GM12878 (cell line): ENCODE data around the gene AFMID. TPM values are rescaled to one million over a fixed set of nuclear protein-coding genes. Genes with fewer than 3 reads are reported as not detected.
A peak's percentile ranks its signal among the peaks of the same experiment; 100 is the strongest.

Experiments used
- ATAC-seq: fragments of 200-7000 bp; cut with Tn5 transposase; 3 replicates; pipeline ENCODE4 v1.9.1; 2020; ENCODE audit warnings: mild to moderate bottlenecking, moderate library complexity
- BruUV-seq: library from RNA; stranded (reverse); fragments of 400-500 nt; replicated peaks from 2 replicates; lab custom pipeline; 2021; lab: Mats Ljungman, UMichigan
- CTCF ChIA-PET: fragments of 300-600 bp; sonication (Branson Sonifier 250); formaldehyde crosslinking; extraction: SDS; loops from one replicate; lab custom pipeline; 2021; ENCODE audit warnings: inconsistent platforms; lab: Yijun Ruan, JAX
- POLR2A ChIA-PET: fragments of 350-600 bp; formaldehyde crosslinking; extraction: SDS; loops from one replicate; lab custom pipeline; 2021; ENCODE audit warnings: inconsistent platforms; lab: Charles Lee
- RAD21 ChIA-PET: fragments of 300-600 bp; sonication (Branson Sonifier 250); formaldehyde crosslinking; loops from one replicate; lab custom pipeline; 2023; ENCODE audit warnings: antibody characterized with exemption; ENCODE audit not compliant: unreplicated experiment; lab: Charles Lee
- SMC1A ChIA-PET: fragments of 300-600 bp; sonication (Branson Sonifier 250); formaldehyde crosslinking; loops from one replicate; lab custom pipeline; 2023; ENCODE audit not compliant: unreplicated experiment, uncharacterized antibody; lab: Charles Lee
- DNase-seq: peaks from one replicate; pipeline ENCODE4 v3.0.0-alpha.2; 2011; ENCODE audit warnings: low read depth, low spot score
- FAIRE-seq: peaks from 3 replicates; lab custom pipeline; 2011; peaks lifted over from hg19 to GRCh38; lab: Jason Lieb, UNC
- H2AFZ ChIP-seq: 2 replicates; pipeline ENCODE4 v1.6.0; 2011; ENCODE audit warnings: low read depth, low read length, control low read depth; ENCODE audit not compliant: control insufficient read depth
- H3K27ac ChIP-seq: 2 replicates; pipeline ENCODE4 v1.5.1; 2011; ENCODE audit warnings: control low read depth; ENCODE audit not compliant: control insufficient read depth, insufficient read depth
- H3K27me3 ChIP-seq, 2 experiments: replicated peaks in 1 of 2; 2 replicates each; pipeline versions ENCODE4 v1.6.0 to v1.6.1; 2011; ENCODE audit warnings: low read length in 1 of 2; ENCODE audit not compliant: control insufficient read depth in 2 of 2, insufficient read depth in 2 of 2
- H3K36me3 ChIP-seq, 2 experiments: 2 replicates each; pipeline ENCODE4 v1.5.1; 2011; ENCODE audit warnings: low read length in 1 of 2; ENCODE audit not compliant: control insufficient read depth in 2 of 2, insufficient read depth in 2 of 2
- H3K4me1 ChIP-seq: 2 replicates; pipeline ENCODE4 v1.6.1; 2011; ENCODE audit warnings: mild to moderate bottlenecking, low read length, moderate library complexity, mixed read lengths; ENCODE audit not compliant: control insufficient read depth, insufficient read depth
- H3K4me2 ChIP-seq: 2 replicates; pipeline ENCODE4 v1.6.0; 2011; ENCODE audit warnings: control low read depth; ENCODE audit not compliant: control insufficient read depth, insufficient read depth
- H3K4me3 ChIP-seq: fragments of 200-600 bp; sonication (generic); 2 replicates; pipeline ENCODE4 v1.5.1; 2016
- H3K79me2 ChIP-seq: 2 replicates; pipeline ENCODE4 v1.6.0; 2011; ENCODE audit warnings: low read length; ENCODE audit not compliant: control insufficient read depth, insufficient read depth
- H3K9ac ChIP-seq: 2 replicates; pipeline ENCODE4 v1.8.0; 2011; ENCODE audit warnings: low read length, control low read depth, mixed read lengths; ENCODE audit not compliant: control insufficient read depth, insufficient read depth
- H3K9me3 ChIP-seq: replicated peaks from 3 replicates; pipeline ENCODE4 v1.5.1; 2011; ENCODE audit warnings: mild to moderate bottlenecking, low read length; ENCODE audit not compliant: control insufficient read depth, insufficient read depth
- H4K20me1 ChIP-seq: 2 replicates; pipeline ENCODE4 v1.6.0; 2011; ENCODE audit not compliant: control insufficient read depth, insufficient read depth
- ATF3 ChIP-seq: IDR thresholded peaks from 2 replicates; pipeline ENCODE4 v1.6.1; 2011; ENCODE audit warnings: low read depth, mild to moderate bottlenecking, low read length, moderate library complexity, borderline replicate concordance; ENCODE audit errors: extremely low read depth
- CBFB ChIP-seq: IDR thresholded peaks from 2 replicates; pipeline ENCODE4 v1.6.1; 2016; ENCODE audit warnings: antibody characterized with exemption, low read depth
- CHD2 ChIP-seq: IDR thresholded peaks from 2 replicates; pipeline ENCODE4 v1.6.1; 2011; ENCODE audit warnings: low read depth, low read length, improper control_type of control experiment, borderline replicate concordance
- ELK1 ChIP-seq: IDR thresholded peaks from 2 replicates; pipeline ENCODE4 v1.6.1; 2012; ENCODE audit warnings: low read depth, low read length, improper control_type of control experiment
- EP300 ChIP-seq, 2 experiments: fragments of 150-350 bp in 1 of 2; IDR thresholded peaks; 2 replicates each; pipeline ENCODE4 v1.6.1; 2011 to 2012; ENCODE audit warnings: low read depth in 2 of 2, low read length in 2 of 2, borderline replicate concordance in 1 of 2, improper control_type of control experiment in 1 of 2, inconsistent platforms in 1 of 2; ENCODE audit not compliant: control insufficient read depth in 1 of 2
- IKZF2 ChIP-seq, 2 experiments: fragments of 450-650 bp; IDR thresholded peaks; 2 replicates each; pipeline ENCODE4 v1.6.1; 2017; ENCODE audit warnings: mild to moderate bottlenecking in 2 of 2, moderate library complexity in 2 of 2
- IRF5 ChIP-seq: fragments of 450-650 bp; IDR thresholded peaks from 2 replicates; pipeline ENCODE4 v1.6.1; 2017; ENCODE audit warnings: borderline replicate concordance
- LARP7 ChIP-seq: fragments of 450-650 bp; IDR thresholded peaks from 2 replicates; pipeline ENCODE4 v1.6.1; 2017; ENCODE audit warnings: mild to moderate bottlenecking
- RAD51 ChIP-seq: fragments of 450-650 bp; IDR thresholded peaks from 2 replicates; pipeline ENCODE4 v1.6.1; 2016; ENCODE audit warnings: moderate library complexity, mild to moderate bottlenecking, inconsistent platforms
- REST ChIP-seq: IDR thresholded peaks from 2 replicates; pipeline ENCODE4 v1.6.1; 2012; ENCODE audit warnings: mild to moderate bottlenecking, low read depth, low read length
- RUNX3 ChIP-seq: IDR thresholded peaks from 2 replicates; pipeline ENCODE4 v1.6.1; 2012; ENCODE audit warnings: low read length, inconsistent platforms
- STAT1 ChIP-seq: fragments of 450-650 bp; conservative IDR thresholded peaks from 2 replicates; pipeline ENCODE4 v1.6.1; 2014; ENCODE audit warnings: antibody characterized with exemption, mild to moderate bottlenecking
- ZBED1 ChIP-seq: IDR thresholded peaks from 2 replicates; pipeline ENCODE4 v1.6.1; 2016; ENCODE audit warnings: borderline replicate concordance
- ZNF274 ChIP-seq: IDR thresholded peaks from one replicate; pipeline ENCODE4 v1.8.0; 2011; ENCODE audit not compliant: insufficient read length, insufficient read depth
- WGBS: methylation state at CpG from one replicate; pipeline ENCODE4 v1.1.6; 2016; ENCODE audit warnings: low lambda C conversion rate; ENCODE audit not compliant: insufficient replicate concordance, insufficient coverage; ENCODE audit errors: missing lambda C conversion rate; 5-methylcytosine and 5-hydroxymethylcytosine counted together
- in situ Hi-C: fragments of 300-500 bp; cut with MboI; formaldehyde crosslinking; loops from 9 replicates; pipeline ENCODE4 v1.14.3; 2018; ENCODE audit warnings: mixed read lengths
- intact Hi-C: fragments of 100-400 bp; cut with micrococcal nuclease; formaldehyde crosslinking; loops from one replicate; pipeline ENCODE4 v1.14.2; 2022; ENCODE audit not compliant: unreplicated experiment
- polyA plus RNA-seq, 11 experiments: library from polyadenylated mRNA; depleted of rRNA in 4 of 11; unstranded in 6 of 11; stranded (reverse) in 5 of 11; fragments of >200 nt; fragmentation: Nextera tagmentation in 4 of 11; fragmentation: Illumina TruSeq in 1 of 11; extraction: Ambion mirVana in 4 of 11; extraction: Trizol in 1 of 11; gene quantifications; 1 replicate in 1 of 11; 2 replicates in 10 of 11; pipeline versions ENCODE4 v1.2.1 to v1.2.3, GENCODE V29; 2011 to 2016; ENCODE audit warnings: inconsistent platforms in 2 of 11, missing spikeins in 2 of 11, low read depth in 1 of 11
- total RNA-seq, 4 experiments: library from RNA; depleted of rRNA in 3 of 4; stranded (reverse); fragments of >200 nt in 3 of 4; fragmentation: Illumina TruSeq in 1 of 4; extraction: Trizol in 1 of 4; gene quantifications; 2 replicates each; pipeline versions ENCODE4 v1.2.1 to v1.2.3, GENCODE V29; 2013 to 2021

Gene AFMID
- total and polyA plus RNA-seq, 10 of the 15 experiments (the other 5 are each of a cell fraction or from before 2014, with no cell fraction given), result 36.1 to 98.8 (median 51.6) TPM

GRCh38 chr17:78253946-78254672, 66.9 kb downstream of the AFMID start:
- Histone ChIP-seq H3K79me2 (no peaks in the 10 kb centered on the region), H2AFZ (peak overlapping the region; percentile 97), H3K36me3 (no peaks in the 10 kb centered on the region), H3K9ac (peak overlapping the region; percentile 66), H3K4me3 (peak overlapping the region; percentile 77), H3K9me3 (no peaks in the 10 kb centered on the region), H3K4me1 (peaks cover 51% of the 10 kb centered on the region), H3K4me2 (peak overlapping the region; percentile 52), H4K20me1 (no peaks in the 10 kb centered on the region), H3K27me3 (no peaks in the 10 kb centered on the region; a peak in 1 of 4 replicates), H3K27ac (peak overlapping the region; percentile 53)
- POLR2A ChIA-PET, result interaction anchor here (0.6 to 1.6 kb wide), 4 partner anchors 12 to 145 kb away, joined by 3 to 5 read pairs (median 3); no protein-coding TSS in a partner anchor
- peak; percentile 79 for ATAC-seq
- peak; percentile 95 for FAIRE-seq
- WGBS, result 2% methylated on average over 70 of the region's 73 CpGs
- no TSS peak for BruUV-seq
- in situ Hi-C loops (no loop called here), intact Hi-C loops (loop anchor here (5.0 kb wide), 1 partner anchor 67 kb away; the partner anchor contains the start of genes AFMID and TK1)
- no peak for DNase-seq
- CTCF ChIA-PET, result interaction anchor here (0.6 to 5.9 kb wide), 5 partner anchors 7 to 235 kb away, joined by 3 to 82 read pairs (median 8); no protein-coding TSS in a partner anchor
- SMC1A ChIA-PET, result no interaction called here
- RAD21 ChIA-PET, result interaction anchor here (0.6 kb wide), 2 partner anchors 72 to 169 kb away, joined by 3 read pairs; no protein-coding TSS in a partner anchor
- TF ChIP-seq LARP7 (peak; percentile 91), EP300 (IDR thresholded peaks at IDR 0.05; ENCODE audit: borderline replicate concordance in 1 of 2, control insufficient read depth in 1 of 2, low read depth in 2 of 2, low read length in 2 of 2) (no peak), RUNX3 (no peak), ZNF274 (no peak), RAD51 (no peak), IRF5 (no peak), REST (no peak), CHD2 (peak; percentile 78), ELK1 (no peak), CBFB (no peak), ZBED1 (no peak), ATF3 (peak; percentile 31; the same call in 1 of the 2 replicates), IKZF2 (IDR thresholded peaks at IDR 0.05) (peak in 1 of 2 experiments; percentile 74; a peak in 3 of 4 replicates), STAT1 (peak; percentile 94; the same call in 1 of the 2 replicates)
